Fibroblast of skin of right quadriceps (primary cell): ENCODE measurements around the gene SYNPR.

Experiments
- DNase-seq: peaks from one replicate; pipeline ENCODE4 v3.0.0-alpha.2; 2013

SYNPR gene

GRCh38 chr3:63477494-63478129 is 199.5 kb downstream of the SYNPR start:
- DNase-seq: no peak

- no peak for DNase-seq
These were observed 201.0 kb downstream of the SYNPR start for GRCh38 chr3:63478990-63479660.

- DNase-seq: no peak
These were observed 201.5 kb downstream of the SYNPR start for GRCh38 chr3:63479661-63480035.

- no peak for DNase-seq
These were observed 203.5 kb downstream of the SYNPR start for GRCh38 chr3:63481627-63482026.

- DNase-seq: no peak
These were observed 204.2 kb downstream of the SYNPR start for GRCh38 chr3:63482341-63482740.

GRCh38 chr3:63492464-63492863 is 214.4 kb downstream of the SYNPR start:
- DNase-seq: no peak

- peak; percentile 32 for DNase-seq
These were observed 215.0 kb downstream of the SYNPR start for GRCh38 chr3:63493101-63493500.

GRCh38 chr3:63494646-63495045 is 216.5 kb downstream of the SYNPR start:
- no peak for DNase-seq

GRCh38 chr3:63497641-63498040 is 219.5 kb downstream of the SYNPR start:
- no peak for DNase-seq

- DNase-seq: no peak
These were observed 222.1 kb downstream of the SYNPR start for GRCh38 chr3:63500196-63500595.

GRCh38 chr3:63508305-63508704 is 230.2 kb downstream of the SYNPR start:
- DNase-seq: no peak

GRCh38 chr3:63508771-63509170 is 230.7 kb downstream of the SYNPR start:
- DNase-seq: no peak

- DNase-seq: no peak
These were observed 235.7 kb downstream of the SYNPR start for GRCh38 chr3:63513791-63514190.

GRCh38 chr3:63514678-63515077 is 236.6 kb downstream of the SYNPR start:
- DNase-seq: no peak

GRCh38 chr3:63519426-63519825 is 241.3 kb downstream of the SYNPR start:
- DNase-seq: peak; percentile 38

- no peak for DNase-seq
These were observed 243.5 kb downstream of the SYNPR start for GRCh38 chr3:63521657-63522056.

GRCh38 chr3:63523100-63523499 is 245.0 kb downstream of the SYNPR start:
- peak; percentile 10 for DNase-seq

GRCh38 chr3:63528325-63529000 is 250.4 kb downstream of the SYNPR start:
- no peak for DNase-seq

GRCh38 chr3:63532521-63532920 is 254.4 kb downstream of the SYNPR start:
- DNase-seq: no peak

GRCh38 chr3:63538919-63539318 is 260.8 kb downstream of the SYNPR start:
- no peak for DNase-seq

GRCh38 chr3:63555767-63556166 is 277.7 kb downstream of the SYNPR start:
- DNase-seq: no peak

GRCh38 chr3:63556401-63556800 is 278.3 kb downstream of the SYNPR start:
- DNase-seq: no peak

GRCh38 chr3:63557912-63558311 is 279.8 kb downstream of the SYNPR start:
- no peak for DNase-seq

- DNase-seq: no peak
These were observed 281.8 kb downstream of the SYNPR start for GRCh38 chr3:63559884-63560283.
